Body of pancreas (tissue), 4 donors: Measurements from ENCODE around the gene TPD52L1.

Source experiments
- CTCF ChIP-seq, 7 experiments: fragments of 450-650 bp in 4 of 7; fragments of 200-600 bp in 3 of 7; sonication (generic) in 3 of 7; IDR thresholded peaks; one replicate each; pipeline ENCODE4 v1.5.1; 2016 to 2019; ENCODE audit warnings: antibody characterized with exemption in 7 of 7
- POLR2A ChIP-seq, 3 donors: fragments of 450-650 bp; IDR thresholded peaks; one replicate each; pipeline ENCODE4 v1.6.1; 2016; ENCODE audit warnings: antibody characterized with exemption in 3 of 3, mild to moderate bottlenecking in 2 of 3

DNA sequence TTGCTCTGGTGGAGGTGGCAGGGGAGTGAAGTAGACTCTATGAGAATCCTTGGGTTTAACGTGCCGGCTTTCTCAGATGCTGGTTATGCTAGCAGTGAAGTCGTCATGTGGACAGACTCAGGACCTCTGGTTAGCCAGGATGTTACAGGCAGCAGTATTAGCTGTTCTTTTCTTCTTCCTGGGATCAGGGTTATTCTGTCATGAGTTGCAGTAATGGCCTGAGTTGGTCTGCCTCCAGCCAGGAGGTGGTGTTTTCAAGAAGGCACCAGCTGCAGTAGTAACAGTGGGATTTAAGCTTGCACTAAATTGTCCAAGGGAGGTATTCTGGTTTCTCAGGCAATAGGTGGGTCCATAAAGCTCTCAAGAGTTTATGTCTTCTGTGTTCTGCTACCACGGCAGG, 91.5 kb downstream of the TPD52L1 start:
- TF ChIP-seq CTCF (IDR thresholded peaks at IDR 0.05) (no peak), POLR2A (IDR thresholded peaks at IDR 0.05) (no peak)
